PC-9 (cell line): ENCODE measurements around the gene RBM19. TPM values are rescaled to one million over a fixed set of nuclear protein-coding genes. Genes with fewer than 3 reads are reported as not detected.

Experiments
- BruUV-seq: library from RNA; stranded (reverse); fragments of 400-500 nt; replicated peaks from 2 replicates; lab custom pipeline; 2021; lab: Mats Ljungman, UMichigan
- CTCF ChIA-PET: fragments of 300-600 bp; sonication (Branson Sonifier 250); formaldehyde crosslinking; loops from one replicate; lab custom pipeline; 2022; ENCODE audit warnings: antibody characterized with exemption; lab: Charles Lee
- POLR2A ChIA-PET: fragments of 300-600 bp; sonication (Branson Sonifier 250); formaldehyde crosslinking; loops from one replicate; lab custom pipeline; 2022; ENCODE audit warnings: antibody characterized with exemption; ENCODE audit not compliant: unreplicated experiment; lab: Charles Lee
- DNase-seq, 2 experiments: peaks; one replicate each; pipeline versions ENCODE4 v3.0.0 to v3.0.0-alpha.2; 2015 to 2022; ENCODE audit warnings: mixed read lengths in 1 of 2
- H2AFZ ChIP-seq: fragments of 200-600 bp; sonication (generic); 2 replicates; pipeline ENCODE4 v1.8.1; 2017; ENCODE audit warnings: antibody characterized with exemption
- H3F3A ChIP-seq: fragments of 200-600 bp; sonication (generic); 2 replicates; pipeline ENCODE4 v1.8.1; 2017; ENCODE audit warnings: antibody characterized with exemption, mild to moderate bottlenecking, low read depth; ENCODE audit not compliant: insufficient read depth
- H3K27ac ChIP-seq: fragments of 200-600 bp; sonication (generic); 2 replicates; pipeline ENCODE4 v1.6.1; 2016; ENCODE audit warnings: mixed run types
- H3K27me3 ChIP-seq: fragments of 200-600 bp; sonication (generic); 2 replicates; pipeline ENCODE4 v1.6.1; 2016; ENCODE audit warnings: low read depth, mixed run types; ENCODE audit not compliant: insufficient read depth
- H3K36me3 ChIP-seq: fragments of 200-600 bp; sonication (generic); 2 replicates; pipeline ENCODE4 v1.6.1; 2016; ENCODE audit warnings: low read depth, mixed run types
- H3K4me1 ChIP-seq: fragments of 200-600 bp; sonication (generic); replicated peaks from 2 replicates; pipeline ENCODE4 v1.6.1; 2016; ENCODE audit warnings: mixed run types; ENCODE audit not compliant: insufficient read depth
- H3K4me2 ChIP-seq: fragments of 200-600 bp; sonication (generic); 2 replicates; pipeline ENCODE4 v1.6.1; 2017; ENCODE audit warnings: mixed run types
- H3K4me3 ChIP-seq: fragments of 200-600 bp; sonication (generic); 2 replicates; pipeline ENCODE4 v1.6.1; 2016; ENCODE audit warnings: mixed run types
- H3K79me2 ChIP-seq: fragments of 200-600 bp; sonication (generic); 2 replicates; pipeline ENCODE4 v1.6.1; 2017; ENCODE audit warnings: low read depth, mixed run types
- H3K9me2 ChIP-seq: fragments of 200-600 bp; sonication (generic); 2 replicates; pipeline ENCODE4 v1.8.1; 2017; ENCODE audit warnings: mild to moderate bottlenecking; ENCODE audit not compliant: insufficient read depth
- H3K9me3 ChIP-seq: fragments of 200-600 bp; sonication (generic); 2 replicates; pipeline ENCODE4 v1.8.1; 2016; ENCODE audit warnings: low read depth; ENCODE audit not compliant: insufficient read depth
- H4K20me1 ChIP-seq: fragments of 200-600 bp; sonication (generic); 2 replicates; pipeline ENCODE4 v1.8.1; 2017; ENCODE audit not compliant: insufficient read depth
- EZH2 ChIP-seq: fragments of 200-600 bp; sonication (generic); IDR thresholded peaks from 2 replicates; pipeline ENCODE4 v1.8.0; 2017; ENCODE audit warnings: antibody characterized with exemption, low read depth
- intact Hi-C: fragments of 100-400 bp; cut with micrococcal nuclease; formaldehyde crosslinking; loops from one replicate; pipeline ENCODE4 v1.10.0; 2022; ENCODE audit not compliant: unreplicated experiment
- total RNA-seq: library from RNA; stranded (reverse); gene quantifications from 2 replicates; pipeline ENCODE4 v1.2.3, GENCODE V29; 2021
- TF ChIP-seq, protein P1 (sequence below): fragments of 200-600 bp; sonication (generic); conservative IDR thresholded peaks from 2 replicates; pipeline ENCODE4 v1.6.1; 2017; ENCODE audit warnings: mixed run types, antibody characterized with exemption, mild to moderate bottlenecking, moderate library complexity

RBM19 gene
- total RNA-seq, 1 experiment from 2014 or later, result 23.8 TPM

DNA sequence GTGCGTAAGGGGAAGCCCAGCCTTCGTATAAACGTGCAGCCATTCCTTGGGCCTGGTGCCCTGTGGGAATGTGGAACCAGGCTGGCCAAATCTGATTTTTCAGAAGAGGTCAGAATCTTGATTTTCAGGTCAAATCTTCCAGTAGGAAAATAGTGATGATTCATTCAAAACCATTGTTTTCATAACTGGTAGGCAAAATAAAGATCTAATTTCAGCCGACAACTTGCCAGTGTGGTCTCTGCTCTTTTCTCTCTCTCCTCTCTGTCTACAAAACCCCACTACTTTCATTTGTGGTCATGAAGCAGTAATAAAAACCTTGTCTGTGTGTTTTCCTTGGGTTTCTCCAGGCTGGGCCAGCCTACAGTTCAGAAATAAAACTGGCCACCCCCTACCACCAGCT is 135.1 kb downstream of the RBM19 start:
- H3K27ac ChIP-seq, result no peak overlapping the region

DNA sequence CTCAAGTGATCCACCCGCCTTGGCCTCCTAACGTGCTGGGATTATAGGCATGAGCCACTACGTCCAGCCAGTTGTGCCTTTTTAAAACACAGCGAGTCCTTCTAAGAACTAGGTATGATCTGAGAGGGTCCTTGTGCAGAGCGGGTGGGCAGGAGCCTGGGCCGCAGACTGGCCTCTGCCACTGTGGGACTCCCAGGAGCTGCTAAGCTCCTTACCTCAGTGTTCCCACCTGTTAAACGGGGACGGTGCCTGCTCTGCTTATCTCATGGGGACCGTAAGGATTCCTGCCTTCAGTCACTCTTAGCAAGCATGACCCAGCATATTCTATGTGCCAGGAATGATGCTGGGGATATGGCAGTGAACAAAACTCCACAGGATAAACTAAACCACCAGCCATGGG is 136.9 kb downstream of the RBM19 start:
- no TSS peak for BruUV-seq
- Histone ChIP-seq H3F3A (no peaks in the 10 kb centered on the region), H3K4me3 (no peak overlapping the region), H3K27ac (no peak overlapping the region), H3K4me2 (no peak overlapping the region), H3K9me2 (no peaks in the 10 kb centered on the region), H2AFZ (no peak overlapping the region), H3K27me3 (no peaks in the 10 kb centered on the region), H4K20me1 (no peaks in the 10 kb centered on the region), H3K36me3 (no peaks in the 10 kb centered on the region), H3K79me2 (no peaks in the 10 kb centered on the region), H3K9me3 (no peaks in the 10 kb centered on the region), H3K4me1 (peaks cover 4% of the 10 kb centered on the region; the same call in 1 of the 2 replicates)
- ChIA-PET POLR2A (no interaction called here), CTCF (no interaction called here)
- intact Hi-C loops, result no loop called here
- TF ChIP-seq, protein P1, sequence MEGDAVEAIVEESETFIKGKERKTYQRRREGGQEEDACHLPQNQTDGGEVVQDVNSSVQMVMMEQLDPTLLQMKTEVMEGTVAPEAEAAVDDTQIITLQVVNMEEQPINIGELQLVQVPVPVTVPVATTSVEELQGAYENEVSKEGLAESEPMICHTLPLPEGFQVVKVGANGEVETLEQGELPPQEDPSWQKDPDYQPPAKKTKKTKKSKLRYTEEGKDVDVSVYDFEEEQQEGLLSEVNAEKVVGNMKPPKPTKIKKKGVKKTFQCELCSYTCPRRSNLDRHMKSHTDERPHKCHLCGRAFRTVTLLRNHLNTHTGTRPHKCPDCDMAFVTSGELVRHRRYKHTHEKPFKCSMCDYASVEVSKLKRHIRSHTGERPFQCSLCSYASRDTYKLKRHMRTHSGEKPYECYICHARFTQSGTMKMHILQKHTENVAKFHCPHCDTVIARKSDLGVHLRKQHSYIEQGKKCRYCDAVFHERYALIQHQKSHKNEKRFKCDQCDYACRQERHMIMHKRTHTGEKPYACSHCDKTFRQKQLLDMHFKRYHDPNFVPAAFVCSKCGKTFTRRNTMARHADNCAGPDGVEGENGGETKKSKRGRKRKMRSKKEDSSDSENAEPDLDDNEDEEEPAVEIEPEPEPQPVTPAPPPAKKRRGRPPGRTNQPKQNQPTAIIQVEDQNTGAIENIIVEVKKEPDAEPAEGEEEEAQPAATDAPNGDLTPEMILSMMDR, result no peak
- no peak for TF ChIP-seq EZH2
- DNase-seq, result no peak

More for the DNA sequence above, 135.1 kb downstream of the RBM19 start:
- H4K20me1 ChIP-seq, result no peaks in the 10 kb centered on the region
- H3K4me2 ChIP-seq, result no peak overlapping the region
- no TSS peak for BruUV-seq
- CTCF ChIA-PET, result no interaction called here
- H3K4me3 ChIP-seq, result no peak overlapping the region
- TF ChIP-seq, protein P1, result no peak
- no peak for TF ChIP-seq EZH2
- intact Hi-C loops, result no loop called here
- H3K9me3 ChIP-seq, result no peaks in the 10 kb centered on the region
- DNase-seq, result peak in 1 of 2 experiments; percentile 15
- H2AFZ ChIP-seq, result no peak overlapping the region
- POLR2A ChIA-PET, result no interaction called here
- H3K27me3 ChIP-seq, result no peaks in the 10 kb centered on the region
- H3K36me3 ChIP-seq, result no peaks in the 10 kb centered on the region
- peaks cover 4% of the 10 kb centered on the region; the same call in 1 of the 2 replicates for H3K4me1 ChIP-seq
- no peaks in the 10 kb centered on the region for H3K79me2 ChIP-seq
- H3K9me2 ChIP-seq, result no peaks in the 10 kb centered on the region
- no peaks in the 10 kb centered on the region for H3F3A ChIP-seq

DNA sequence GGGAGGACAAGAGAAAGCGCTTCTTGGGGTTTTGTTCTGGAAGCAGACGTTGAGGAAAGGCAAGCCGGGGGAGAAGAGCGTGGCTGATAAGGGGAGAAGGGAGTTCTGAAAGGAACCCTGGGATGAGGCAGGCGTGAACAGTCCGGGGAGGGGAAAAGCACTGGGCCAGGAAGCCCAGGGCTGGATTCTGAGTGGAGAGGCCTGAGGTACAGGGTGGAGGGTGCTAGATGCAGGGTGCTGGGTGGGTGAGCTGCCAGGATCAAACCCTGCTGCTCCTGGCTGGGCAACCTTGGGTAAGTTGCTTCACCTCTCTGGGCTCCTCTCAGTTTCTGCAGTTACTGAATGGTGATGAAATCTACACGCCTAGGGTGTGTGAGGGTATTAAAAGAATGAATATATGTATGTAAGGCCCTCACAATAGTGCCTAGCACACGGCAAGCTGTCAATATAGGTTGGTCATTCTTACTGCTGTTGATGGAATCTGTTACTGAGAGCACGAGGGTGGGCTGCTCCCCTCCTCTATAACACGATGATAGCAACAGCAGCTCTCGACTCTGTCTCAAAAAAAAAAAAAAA is 138.5 kb downstream of the RBM19 start:
- Histone ChIP-seq H3K36me3 (no peaks in the 10 kb centered on the region), H3K4me2 (no peak overlapping the region), H3F3A (no peaks in the 10 kb centered on the region), H3K27me3 (no peaks in the 10 kb centered on the region), H3K4me3 (no peak overlapping the region), H2AFZ (no peak overlapping the region), H3K4me1 (peaks cover 4% of the 10 kb centered on the region; the same call in 1 of the 2 replicates), H3K9me2 (no peaks in the 10 kb centered on the region), H3K9me3 (no peaks in the 10 kb centered on the region), H3K79me2 (no peaks in the 10 kb centered on the region), H3K27ac (no peak overlapping the region), H4K20me1 (no peaks in the 10 kb centered on the region)
- intact Hi-C loops, result no loop called here
- DNase-seq, result no peak
- ChIA-PET CTCF (no interaction called here), POLR2A (no interaction called here)
- BruUV-seq, result no TSS peak
- TF ChIP-seq, protein P1, result no peak
- TF ChIP-seq EZH2, result no peak
